Endodermal cell (in vitro differentiated cells): ENCODE data around the gene EEF1G. TPM values are rescaled to one million over a fixed set of nuclear protein-coding genes. Genes with fewer than 3 reads are reported as not detected.

Source experiments
- DNase-seq: peaks from one replicate; pipeline ENCODE4 v3.0.0-alpha.2; 2017
- H3K27ac ChIP-seq: 2 replicates; pipeline ENCODE4 v1.5.1; 2013; ENCODE audit warnings: mild to moderate bottlenecking, low read depth, low read length, moderate library complexity
- H3K27me3 ChIP-seq: 2 replicates; pipeline ENCODE4 v1.6.1; 2013; ENCODE audit warnings: mild to moderate bottlenecking, low read length, moderate library complexity; ENCODE audit not compliant: insufficient read depth, control insufficient read depth, poor library complexity, severe bottlenecking
- H3K36me3 ChIP-seq: 2 replicates; pipeline ENCODE4 v1.7.0; 2013; ENCODE audit warnings: mild to moderate bottlenecking, low read length, moderate library complexity; ENCODE audit not compliant: control insufficient read depth, insufficient read depth
- H3K4me1 ChIP-seq: one replicate; pipeline ENCODE4 v1.7.0; 2013; ENCODE audit warnings: low read length; ENCODE audit not compliant: control insufficient read depth, insufficient read depth
- H3K4me3 ChIP-seq: 2 replicates; pipeline ENCODE4 v1.5.1; 2013; ENCODE audit warnings: mild to moderate bottlenecking, low read length, moderate library complexity
- H3K9ac ChIP-seq: 2 replicates; pipeline ENCODE4 v1.6.1; 2013; ENCODE audit warnings: mild to moderate bottlenecking, low read length, moderate library complexity; ENCODE audit not compliant: poor library complexity, severe bottlenecking; ENCODE audit errors: extremely low read depth
- H3K9me3 ChIP-seq: 2 replicates; pipeline ENCODE4 v1.6.1; 2013; ENCODE audit warnings: mild to moderate bottlenecking, low read length, moderate library complexity; ENCODE audit not compliant: control insufficient read depth
- H3K27ac Mint-ChIP-seq: 2 replicates; pipeline ENCODE4 v1.8.0; 2020; ENCODE audit warnings: mixed read lengths
- H3K27me3 Mint-ChIP-seq: 2 replicates; pipeline ENCODE4 v1.8.0; 2021; ENCODE audit warnings: mild to moderate bottlenecking, mixed read lengths; ENCODE audit not compliant: insufficient read depth
- H3K36me3 Mint-ChIP-seq: 2 replicates; pipeline ENCODE4 v1.8.0; 2020; ENCODE audit warnings: low read depth, mixed read lengths
- H3K4me1 Mint-ChIP-seq: 2 replicates; pipeline ENCODE4 v1.8.0; 2020; ENCODE audit warnings: mixed read lengths
- H3K4me3 Mint-ChIP-seq: 2 replicates; pipeline ENCODE4 v1.8.0; 2020; ENCODE audit warnings: mild to moderate bottlenecking, moderate library complexity, mixed read lengths
- H3K9me3 Mint-ChIP-seq: 2 replicates; pipeline ENCODE4 v1.8.0; 2020; ENCODE audit warnings: mild to moderate bottlenecking, mixed read lengths
- WGBS, 2 experiments: methylation state at CpG; one replicate each; pipeline versions ENCODE4 v1.1.5 to v1.1.7; 2013; ENCODE audit warnings: missing lambda C conversion rate in 2 of 2, mixed read lengths in 1 of 2; ENCODE audit not compliant: insufficient coverage in 1 of 2, insufficient read length in 1 of 2; 5-methylcytosine and 5-hydroxymethylcytosine counted together
- total RNA-seq, 2 donors: library from RNA; stranded (reverse); fragmentation: NEBNext Ultra II Directional in 1 of 2; extraction: Animal tissue kit (Norgen Biotek cat#: 25700) in 1 of 2; gene quantifications; 2 replicates in 1 of 2; 3 replicates in 1 of 2; pipeline ENCODE4 v1.2.1, GENCODE V29; 2021
- TF ChIP-seq, protein P1 (sequence below): fragments of 200-600 bp; sonication (generic); conservative IDR thresholded peaks from 2 replicates; pipeline ENCODE4 v1.5.0; 2021; ENCODE audit warnings: antibody characterized with exemption, mild to moderate bottlenecking

EEF1G gene
- total RNA-seq, 2 donors from 2014 or later: 1,705 to 1,818 TPM

DNA sequence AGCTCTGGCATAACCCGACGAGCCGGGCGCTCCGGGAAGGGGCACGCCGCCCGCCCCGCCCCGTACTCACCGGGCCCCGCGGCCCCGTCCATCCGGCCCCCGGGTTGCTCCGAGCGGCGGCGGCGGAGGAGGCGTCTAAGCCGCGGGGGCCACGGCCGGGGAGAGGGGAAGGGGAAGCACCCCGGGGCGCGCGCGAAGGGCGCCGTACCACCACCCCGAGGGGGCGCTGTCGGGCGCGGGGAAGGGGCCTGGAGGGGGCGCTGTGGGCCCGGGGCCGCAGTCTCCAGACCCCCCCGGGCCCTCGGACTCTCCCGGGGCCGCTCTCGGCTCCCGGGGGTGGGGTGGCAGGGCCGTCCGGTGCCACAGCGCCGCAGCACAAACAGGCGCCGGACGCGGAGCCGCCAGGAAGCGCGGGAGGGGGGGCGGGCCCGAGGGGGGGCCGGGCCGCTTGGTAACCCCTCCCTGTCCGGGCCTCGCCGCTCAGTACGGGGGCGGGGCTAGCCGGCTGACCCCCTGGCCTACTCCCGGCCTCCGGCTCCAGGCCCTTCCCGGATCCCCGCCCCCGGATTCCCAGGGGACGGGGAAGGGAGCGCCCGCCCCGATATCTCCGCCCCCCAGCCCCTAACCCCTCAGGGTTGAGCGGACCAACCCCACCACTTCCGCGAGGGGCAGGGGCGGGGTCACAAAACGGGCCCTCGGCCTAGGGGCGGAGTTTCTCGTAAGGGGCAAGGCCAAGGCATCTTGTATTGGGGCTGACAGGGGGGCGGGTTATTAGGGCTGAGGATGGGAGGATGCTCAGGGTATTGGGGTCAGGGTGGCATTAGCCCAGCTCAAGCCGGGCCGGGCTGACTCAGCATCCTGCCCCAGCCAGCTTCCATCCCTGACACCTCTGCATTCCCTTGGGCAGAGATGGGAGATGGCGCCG is 38.9 kb upstream of the EEF1G start, which contains the start of the genes EML3 and ROM1:
TSS of gene EML3 (minus strand) at position 410 of the 925 bp plus-strand sequence. CDS start at position 92, 318 bp downstream.
TSS of gene ROM1 (plus strand) at position 892 of the 925 bp plus-strand sequence. CDS start at position 917, 25 bp downstream.
- peak within 1 kb of the TSS; percentile 67 for H3K9ac ChIP-seq
- no peaks in the 10 kb centered on the region for H3K36me3 ChIP-seq
- no peaks in the 10 kb centered on the region for H3K27me3 Mint-ChIP-seq
- no peaks in the 10 kb centered on the region for H3K27me3 ChIP-seq
- peaks cover 7% of the 10 kb centered on the region for H3K4me1 ChIP-seq
- peak; percentile 98 for DNase-seq
- H3K27ac Mint-ChIP-seq: peak within 1 kb of the TSS; percentile 91
- no peaks in the 10 kb centered on the region for H3K9me3 ChIP-seq
- TF ChIP-seq, protein P1, sequence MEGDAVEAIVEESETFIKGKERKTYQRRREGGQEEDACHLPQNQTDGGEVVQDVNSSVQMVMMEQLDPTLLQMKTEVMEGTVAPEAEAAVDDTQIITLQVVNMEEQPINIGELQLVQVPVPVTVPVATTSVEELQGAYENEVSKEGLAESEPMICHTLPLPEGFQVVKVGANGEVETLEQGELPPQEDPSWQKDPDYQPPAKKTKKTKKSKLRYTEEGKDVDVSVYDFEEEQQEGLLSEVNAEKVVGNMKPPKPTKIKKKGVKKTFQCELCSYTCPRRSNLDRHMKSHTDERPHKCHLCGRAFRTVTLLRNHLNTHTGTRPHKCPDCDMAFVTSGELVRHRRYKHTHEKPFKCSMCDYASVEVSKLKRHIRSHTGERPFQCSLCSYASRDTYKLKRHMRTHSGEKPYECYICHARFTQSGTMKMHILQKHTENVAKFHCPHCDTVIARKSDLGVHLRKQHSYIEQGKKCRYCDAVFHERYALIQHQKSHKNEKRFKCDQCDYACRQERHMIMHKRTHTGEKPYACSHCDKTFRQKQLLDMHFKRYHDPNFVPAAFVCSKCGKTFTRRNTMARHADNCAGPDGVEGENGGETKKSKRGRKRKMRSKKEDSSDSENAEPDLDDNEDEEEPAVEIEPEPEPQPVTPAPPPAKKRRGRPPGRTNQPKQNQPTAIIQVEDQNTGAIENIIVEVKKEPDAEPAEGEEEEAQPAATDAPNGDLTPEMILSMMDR: peak; percentile 100
- peak within 1 kb of the TSS; percentile 89 for H3K4me3 ChIP-seq
- H3K4me3 Mint-ChIP-seq: peak within 1 kb of the TSS; percentile 74
- H3K9me3 Mint-ChIP-seq: no peaks in the 10 kb centered on the region
- H3K27ac ChIP-seq: no peak within 1 kb of the TSS
- 2 to 12% methylated on average over 21 to 90 of the region's 91 CpGs for whole genome bisulfite sequencing, 2 experiments
- H3K36me3 Mint-ChIP-seq: peaks cover 9% of the 10 kb centered on the region
- peaks cover 24% of the 10 kb centered on the region for H3K4me1 Mint-ChIP-seq

DNA sequence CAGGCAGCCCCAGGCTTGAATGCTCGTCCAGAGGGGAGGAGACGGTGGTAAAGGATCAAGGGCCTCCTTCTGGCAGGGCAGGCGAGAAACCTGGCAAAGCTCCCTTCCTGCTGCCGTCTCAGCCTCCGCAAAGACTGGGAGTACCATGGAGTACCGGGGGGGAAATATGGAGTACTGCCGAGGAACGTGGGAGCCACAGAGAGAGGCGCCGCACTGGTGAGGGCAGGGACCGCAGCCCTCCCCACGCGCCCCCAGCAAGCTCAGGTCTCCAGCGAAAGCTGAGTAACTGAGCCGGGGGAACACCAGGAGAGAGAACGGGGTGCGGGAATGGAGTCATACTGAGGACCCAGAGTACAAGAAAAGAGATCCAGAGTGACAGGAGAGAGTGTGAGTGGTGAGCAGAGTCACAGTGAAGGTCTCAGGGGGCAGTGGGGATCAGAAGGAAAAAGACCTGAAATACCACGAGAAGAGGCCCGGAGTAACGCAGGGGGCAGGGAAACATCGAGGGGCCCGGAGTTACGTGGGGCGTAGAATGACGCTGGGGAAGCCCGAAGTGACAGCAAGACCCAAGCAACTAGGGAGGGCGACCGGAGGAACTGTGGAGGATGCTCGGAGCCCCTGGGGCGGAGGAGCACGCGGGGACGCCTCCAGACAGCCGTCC is 38.1 kb upstream of the EEF1G start:
- WGBS, 2 experiments: 8 to 13% methylated on average over 19 to 34 of the region's 34 CpGs
- Mint-ChIP-seq H3K36me3 (peaks cover 9% of the 10 kb centered on the region), H3K9me3 (no peaks in the 10 kb centered on the region), H3K4me1 (peaks cover 32% of the 10 kb centered on the region), H3K4me3 (peak overlapping the region; percentile 74), H3K27ac (peak overlapping the region; percentile 56), H3K27me3 (no peaks in the 10 kb centered on the region)
- Histone ChIP-seq H3K4me1 (peaks cover 7% of the 10 kb centered on the region), H3K27me3 (no peaks in the 10 kb centered on the region), H3K4me3 (peak overlapping the region; percentile 89), H3K9me3 (no peaks in the 10 kb centered on the region), H3K9ac (peak overlapping the region; percentile 67), H3K36me3 (no peaks in the 10 kb centered on the region), H3K27ac (no peak overlapping the region)
- TF ChIP-seq, protein P1: no peak
- DNase-seq: peak; percentile 78

DNA sequence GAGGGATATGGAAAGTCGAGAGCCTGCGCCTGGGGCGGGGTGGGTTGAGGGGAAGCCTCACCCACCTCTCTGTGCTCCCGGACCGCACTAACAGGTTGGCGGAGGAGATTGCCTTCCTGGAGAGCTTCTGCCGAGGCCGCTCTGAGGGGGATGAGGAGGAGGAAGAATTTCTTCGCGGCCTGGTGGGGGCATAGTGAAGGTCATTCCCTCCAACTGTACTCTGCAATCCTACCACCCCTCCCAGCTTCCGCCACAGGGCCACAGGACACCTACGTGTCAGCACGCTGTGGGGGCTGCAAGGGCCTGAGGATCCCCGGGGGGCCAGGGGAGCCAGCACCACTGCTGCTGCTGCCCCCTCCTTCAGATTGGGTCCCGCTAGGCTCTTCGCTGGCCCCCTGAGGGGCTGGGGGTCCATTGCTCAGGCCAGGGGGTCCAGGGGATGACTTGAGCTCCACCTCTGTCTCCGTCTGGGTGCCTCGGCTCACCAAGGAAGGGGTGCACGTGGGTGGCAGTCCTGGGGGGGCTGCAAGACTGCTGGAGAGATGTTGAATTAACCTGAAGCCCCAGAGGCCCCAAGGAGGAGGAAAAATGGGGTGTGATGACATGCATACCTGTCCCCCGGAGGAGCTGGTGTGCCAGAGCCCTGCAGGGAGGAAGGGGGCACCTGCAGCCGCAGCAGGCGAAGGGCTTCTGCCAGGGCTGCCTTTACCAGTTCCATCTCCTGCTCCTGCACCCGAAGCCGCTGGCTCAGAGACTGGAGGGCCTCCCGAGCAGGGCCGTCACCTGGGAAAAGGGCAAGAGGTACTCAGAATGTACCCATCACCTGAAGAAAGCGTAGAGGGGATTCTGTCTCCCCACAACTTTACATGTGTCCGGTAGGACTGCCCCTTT is 37.4 kb upstream of the EEF1G start:
- no peaks in the 10 kb centered on the region for H3K27me3 Mint-ChIP-seq
- Histone ChIP-seq H3K4me1 (peaks cover 7% of the 10 kb centered on the region), H3K9me3 (no peaks in the 10 kb centered on the region), H3K9ac (peak overlapping the region; percentile 67), H3K4me3 (peak overlapping the region; percentile 89), H3K27ac (no peak overlapping the region), H3K36me3 (no peaks in the 10 kb centered on the region), H3K27me3 (no peaks in the 10 kb centered on the region)
- H3K9me3 Mint-ChIP-seq: no peaks in the 10 kb centered on the region
- 83 to 87% methylated on average over 6 to 26 of the region's 28 CpGs for WGBS, 2 experiments
- peak overlapping the region; percentile 74 for H3K4me3 Mint-ChIP-seq
- no peak overlapping the region for H3K27ac Mint-ChIP-seq
- H3K36me3 Mint-ChIP-seq: peaks cover 9% of the 10 kb centered on the region
- peaks cover 36% of the 10 kb centered on the region for H3K4me1 Mint-ChIP-seq
- no peak for DNase-seq
- TF ChIP-seq, protein P1: no peak
